GM23338 (cell line): ENCODE results near the gene PDE4D. TPM values are rescaled to one million over a fixed set of nuclear protein-coding genes. Genes with fewer than 3 reads are reported as not detected.

Source experiments
- ATAC-seq: fragments of 200-7000 bp; cut with Tn5 transposase; 3 replicates; pipeline ENCODE4 v1.9.1; 2020
- DNase-seq: peaks from one replicate; pipeline ENCODE4 v3.0.0-alpha.2; 2015; ENCODE audit warnings: low spot score
- H2AFZ ChIP-seq: fragments of 200-600 bp; sonication (generic); 2 replicates; pipeline ENCODE4 v1.8.0; 2016; ENCODE audit warnings: antibody characterized with exemption, mild to moderate bottlenecking, moderate library complexity
- H3F3A ChIP-seq: fragments of 200-600 bp; sonication (generic); replicated peaks from 2 replicates; pipeline ENCODE4 v1.8.0; 2017; ENCODE audit warnings: antibody characterized with exemption, mixed run types, low read depth
- H3K27ac ChIP-seq: fragments of 200-600 bp; sonication (generic); 2 replicates; pipeline ENCODE4 v1.6.1; 2016; ENCODE audit warnings: low read depth
- H3K27me3 ChIP-seq: fragments of 200-600 bp; sonication (generic); 2 replicates; pipeline ENCODE4 v1.8.0; 2016; ENCODE audit warnings: mild to moderate bottlenecking, mixed run types, moderate library complexity; ENCODE audit not compliant: insufficient read depth
- H3K36me3 ChIP-seq: fragments of 200-600 bp; sonication (generic); 2 replicates; pipeline ENCODE4 v1.8.0; 2016; ENCODE audit warnings: mild to moderate bottlenecking; ENCODE audit not compliant: insufficient read depth
- H3K4me1 ChIP-seq: fragments of 200-600 bp; sonication (generic); 2 replicates; pipeline ENCODE4 v1.8.0; 2016; ENCODE audit warnings: mild to moderate bottlenecking, moderate library complexity; ENCODE audit not compliant: insufficient read depth
- H3K4me2 ChIP-seq: fragments of 200-600 bp; sonication (generic); 2 replicates; pipeline ENCODE4 v1.7.1; 2017; ENCODE audit warnings: mixed run types
- H3K4me3 ChIP-seq: fragments of 200-600 bp; sonication (generic); 2 replicates; pipeline ENCODE4 v1.6.1; 2016; ENCODE audit warnings: mixed run types
- H3K79me2 ChIP-seq: fragments of 200-600 bp; sonication (generic); replicated peaks from 2 replicates; pipeline ENCODE4 v1.8.0; 2017; ENCODE audit warnings: mild to moderate bottlenecking; ENCODE audit not compliant: insufficient read depth
- H3K9me2 ChIP-seq: fragments of 200-600 bp; sonication (generic); 2 replicates; pipeline ENCODE4 v1.8.0; 2017; ENCODE audit not compliant: insufficient read depth
- H4K20me1 ChIP-seq: fragments of 200-600 bp; sonication (generic); replicated peaks from 2 replicates; pipeline ENCODE4 v1.8.0; 2017; ENCODE audit warnings: mild to moderate bottlenecking; ENCODE audit not compliant: insufficient read depth
- H3K27ac Mint-ChIP-seq: 2 replicates; pipeline ENCODE4 v1.8.0; 2020; ENCODE audit warnings: inconsistent platforms, mild to moderate bottlenecking, moderate library complexity, mixed read lengths
- H3K27me3 Mint-ChIP-seq: 3 replicates; pipeline ENCODE4 v1.8.0; 2022; ENCODE audit warnings: low read depth, mild to moderate bottlenecking, moderate library complexity, mixed read lengths, inconsistent platforms; ENCODE audit not compliant: insufficient read depth, poor library complexity
- H3K36me3 Mint-ChIP-seq: 3 replicates; pipeline ENCODE4 v1.8.0; 2021; ENCODE audit warnings: low read depth, mild to moderate bottlenecking, inconsistent platforms, moderate library complexity, mixed read lengths
- H3K4me1 Mint-ChIP-seq: 3 replicates; pipeline ENCODE4 v1.8.0; 2020; ENCODE audit warnings: mild to moderate bottlenecking, inconsistent platforms, mixed read lengths
- H3K4me3 Mint-ChIP-seq: 3 replicates; pipeline ENCODE4 v1.8.0; 2021; ENCODE audit warnings: moderate library complexity, mild to moderate bottlenecking, inconsistent platforms, mixed read lengths
- H3K9me3 Mint-ChIP-seq: 3 replicates; pipeline ENCODE4 v1.8.0; 2020; ENCODE audit warnings: moderate library complexity, mild to moderate bottlenecking, inconsistent platforms, mixed read lengths
- CREB1 ChIP-seq: fragments of 250-450 bp; sonication (Bioruptor Pico); IDR thresholded peaks from 2 replicates; pipeline ENCODE4 v1.5.0; 2020; ENCODE audit warnings: low read depth, mild to moderate bottlenecking, moderate library complexity
- EZH2phosphoT487 ChIP-seq: fragments of 200-600 bp; sonication (generic); IDR thresholded peaks from one replicate; pipeline ENCODE4 v1.8.1; 2018; ENCODE audit warnings: antibody characterized with exemption; ENCODE audit not compliant: unreplicated experiment
- JUNB ChIP-seq: IDR thresholded peaks from one replicate; pipeline ENCODE4 v1.6.1; 2016; ENCODE audit warnings: antibody characterized with exemption; ENCODE audit not compliant: unreplicated experiment
- NANOG ChIP-seq: IDR thresholded peaks from 2 replicates; pipeline ENCODE4 v1.6.1; 2016; ENCODE audit warnings: antibody characterized with exemption, borderline replicate concordance
- STAT1 ChIP-seq: IDR thresholded peaks from one replicate; pipeline ENCODE4 v1.6.1; 2016; ENCODE audit warnings: antibody characterized with exemption; ENCODE audit not compliant: unreplicated experiment
- ZNF114 ChIP-seq: fragments of 250-450 bp; sonication (Bioruptor Pico); IDR thresholded peaks from 2 replicates; pipeline ENCODE4 v1.5.0; 2020; ENCODE audit warnings: mild to moderate bottlenecking, moderate library complexity
- ZNF331 ChIP-seq: fragments of 250-450 bp; sonication (Bioruptor Pico); IDR thresholded peaks from 2 replicates; pipeline ENCODE4 v1.5.0; 2020; ENCODE audit warnings: low read depth, mild to moderate bottlenecking, moderate library complexity
- polyA plus RNA-seq: library from polyadenylated mRNA; unstranded; fragments of >200 nt; fragmentation: Nextera tagmentation; extraction: Ambion mirVana; gene quantifications from 2 replicates; pipeline ENCODE4 v1.2.1, GENCODE V29; 2016
- total RNA-seq: library from RNA; depleted of rRNA; stranded (reverse); fragments of >200 nt; shearing (Covaris generic); gene quantifications from 2 replicates; pipeline ENCODE4 v1.2.3, GENCODE V29; 2014
- TF ChIP-seq, protein P1 (sequence below): IDR thresholded peaks from one replicate; pipeline ENCODE4 v1.6.1; 2018; ENCODE audit warnings: antibody characterized with exemption; ENCODE audit not compliant: unreplicated experiment
- TF ChIP-seq, protein P2 (sequence below): IDR thresholded peaks from 2 replicates; pipeline ENCODE4 v1.6.1; 2016; ENCODE audit warnings: antibody characterized with exemption
- TF ChIP-seq, protein P3 (sequence below), 2 experiments: fragments of 200-600 bp in 1 of 2; sonication (generic) in 1 of 2; conservative IDR thresholded peaks; 2 replicates each; pipeline versions ENCODE4 v1.5.1 to v1.6.1; 2016 to 2017; ENCODE audit warnings: antibody characterized with exemption in 2 of 2, low read depth in 2 of 2, mild to moderate bottlenecking in 2 of 2, moderate library complexity in 1 of 2
- TF ChIP-seq, protein P4 (sequence below): fragments of 250-450 bp; sonication (Bioruptor Pico); IDR thresholded peaks from 2 replicates; pipeline ENCODE4 v1.5.0; 2020; ENCODE audit warnings: mild to moderate bottlenecking, moderate library complexity

Gene PDE4D
- total and polyA plus RNA-seq, 2 experiments from 2014 or later, result 2.1 to 4.7 TPM

DNA sequence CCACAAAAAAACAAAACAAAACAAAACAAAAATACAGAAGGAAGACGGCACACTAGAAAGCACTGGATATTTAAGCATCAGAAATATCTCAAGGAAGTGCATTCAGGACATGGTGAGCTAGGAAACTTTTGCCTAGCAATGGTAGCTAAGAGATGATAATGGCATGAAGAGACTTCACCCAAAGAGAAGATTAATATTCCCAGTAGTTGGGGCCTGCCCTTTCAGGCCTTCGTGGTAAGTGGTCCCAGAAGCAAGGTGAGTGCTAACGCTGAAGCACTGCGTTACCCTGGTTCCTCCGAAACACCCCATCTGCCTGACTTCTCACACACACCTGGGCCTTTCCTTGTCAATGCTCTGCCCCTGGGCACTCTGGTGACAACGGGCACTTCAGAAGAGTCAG, 725.5 kb downstream of the PDE4D start:
- no peak overlapping the region for H3K27ac ChIP-seq
- H3K27ac Mint-ChIP-seq, result no peak overlapping the region
- DNase-seq, result no peak

More for the DNA sequence above, 725.5 kb downstream of the PDE4D start:
- Histone ChIP-seq H2AFZ (peak overlapping the region; percentile 4; the same call in 1 of the 2 replicates), H3K27me3 (no peaks in the 10 kb centered on the region), H3F3A (no peaks in the 10 kb centered on the region), H3K4me1 (peaks cover 7% of the 10 kb centered on the region; the same call in 1 of the 2 replicates), H3K9me2 (no peaks in the 10 kb centered on the region), H4K20me1 (no peaks in the 10 kb centered on the region), H3K36me3 (no peaks in the 10 kb centered on the region), H3K4me2 (no peak overlapping the region), H3K4me3 (no peak overlapping the region), H3K79me2 (no peaks in the 10 kb centered on the region)
- peaks cover 5% of the 10 kb centered on the region for H3K27me3 Mint-ChIP-seq
- no peak for ATAC-seq
- no peaks in the 10 kb centered on the region for H3K4me1 Mint-ChIP-seq
- H3K36me3 Mint-ChIP-seq, result no peaks in the 10 kb centered on the region
- no peaks in the 10 kb centered on the region for H3K9me3 Mint-ChIP-seq
- no peak for TF ChIP-seq ZNF331 (CRISPR knock-in tag)
- TF ChIP-seq STAT1, result no peak
- no peak for TF ChIP-seq NANOG
- TF ChIP-seq, protein P1, sequence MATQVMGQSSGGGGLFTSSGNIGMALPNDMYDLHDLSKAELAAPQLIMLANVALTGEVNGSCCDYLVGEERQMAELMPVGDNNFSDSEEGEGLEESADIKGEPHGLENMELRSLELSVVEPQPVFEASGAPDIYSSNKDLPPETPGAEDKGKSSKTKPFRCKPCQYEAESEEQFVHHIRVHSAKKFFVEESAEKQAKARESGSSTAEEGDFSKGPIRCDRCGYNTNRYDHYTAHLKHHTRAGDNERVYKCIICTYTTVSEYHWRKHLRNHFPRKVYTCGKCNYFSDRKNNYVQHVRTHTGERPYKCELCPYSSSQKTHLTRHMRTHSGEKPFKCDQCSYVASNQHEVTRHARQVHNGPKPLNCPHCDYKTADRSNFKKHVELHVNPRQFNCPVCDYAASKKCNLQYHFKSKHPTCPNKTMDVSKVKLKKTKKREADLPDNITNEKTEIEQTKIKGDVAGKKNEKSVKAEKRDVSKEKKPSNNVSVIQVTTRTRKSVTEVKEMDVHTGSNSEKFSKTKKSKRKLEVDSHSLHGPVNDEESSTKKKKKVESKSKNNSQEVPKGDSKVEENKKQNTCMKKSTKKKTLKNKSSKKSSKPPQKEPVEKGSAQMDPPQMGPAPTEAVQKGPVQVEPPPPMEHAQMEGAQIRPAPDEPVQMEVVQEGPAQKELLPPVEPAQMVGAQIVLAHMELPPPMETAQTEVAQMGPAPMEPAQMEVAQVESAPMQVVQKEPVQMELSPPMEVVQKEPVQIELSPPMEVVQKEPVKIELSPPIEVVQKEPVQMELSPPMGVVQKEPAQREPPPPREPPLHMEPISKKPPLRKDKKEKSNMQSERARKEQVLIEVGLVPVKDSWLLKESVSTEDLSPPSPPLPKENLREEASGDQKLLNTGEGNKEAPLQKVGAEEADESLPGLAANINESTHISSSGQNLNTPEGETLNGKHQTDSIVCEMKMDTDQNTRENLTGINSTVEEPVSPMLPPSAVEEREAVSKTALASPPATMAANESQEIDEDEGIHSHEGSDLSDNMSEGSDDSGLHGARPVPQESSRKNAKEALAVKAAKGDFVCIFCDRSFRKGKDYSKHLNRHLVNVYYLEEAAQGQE, result no peak
- no peak for TF ChIP-seq ZNF114
- TF ChIP-seq JUNB, result no peak
- TF ChIP-seq, protein P2, sequence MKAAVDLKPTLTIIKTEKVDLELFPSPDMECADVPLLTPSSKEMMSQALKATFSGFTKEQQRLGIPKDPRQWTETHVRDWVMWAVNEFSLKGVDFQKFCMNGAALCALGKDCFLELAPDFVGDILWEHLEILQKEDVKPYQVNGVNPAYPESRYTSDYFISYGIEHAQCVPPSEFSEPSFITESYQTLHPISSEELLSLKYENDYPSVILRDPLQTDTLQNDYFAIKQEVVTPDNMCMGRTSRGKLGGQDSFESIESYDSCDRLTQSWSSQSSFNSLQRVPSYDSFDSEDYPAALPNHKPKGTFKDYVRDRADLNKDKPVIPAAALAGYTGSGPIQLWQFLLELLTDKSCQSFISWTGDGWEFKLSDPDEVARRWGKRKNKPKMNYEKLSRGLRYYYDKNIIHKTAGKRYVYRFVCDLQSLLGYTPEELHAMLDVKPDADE, result no peak
- TF ChIP-seq, protein P3, sequence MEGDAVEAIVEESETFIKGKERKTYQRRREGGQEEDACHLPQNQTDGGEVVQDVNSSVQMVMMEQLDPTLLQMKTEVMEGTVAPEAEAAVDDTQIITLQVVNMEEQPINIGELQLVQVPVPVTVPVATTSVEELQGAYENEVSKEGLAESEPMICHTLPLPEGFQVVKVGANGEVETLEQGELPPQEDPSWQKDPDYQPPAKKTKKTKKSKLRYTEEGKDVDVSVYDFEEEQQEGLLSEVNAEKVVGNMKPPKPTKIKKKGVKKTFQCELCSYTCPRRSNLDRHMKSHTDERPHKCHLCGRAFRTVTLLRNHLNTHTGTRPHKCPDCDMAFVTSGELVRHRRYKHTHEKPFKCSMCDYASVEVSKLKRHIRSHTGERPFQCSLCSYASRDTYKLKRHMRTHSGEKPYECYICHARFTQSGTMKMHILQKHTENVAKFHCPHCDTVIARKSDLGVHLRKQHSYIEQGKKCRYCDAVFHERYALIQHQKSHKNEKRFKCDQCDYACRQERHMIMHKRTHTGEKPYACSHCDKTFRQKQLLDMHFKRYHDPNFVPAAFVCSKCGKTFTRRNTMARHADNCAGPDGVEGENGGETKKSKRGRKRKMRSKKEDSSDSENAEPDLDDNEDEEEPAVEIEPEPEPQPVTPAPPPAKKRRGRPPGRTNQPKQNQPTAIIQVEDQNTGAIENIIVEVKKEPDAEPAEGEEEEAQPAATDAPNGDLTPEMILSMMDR (conservative IDR thresholded peaks at IDR 0.05; ENCODE audit: low read depth in 2 of 2), result no peak
- TF ChIP-seq CREB1, result no peak
- TF ChIP-seq EZH2phosphoT487, result no peak
- TF ChIP-seq, protein P4, sequence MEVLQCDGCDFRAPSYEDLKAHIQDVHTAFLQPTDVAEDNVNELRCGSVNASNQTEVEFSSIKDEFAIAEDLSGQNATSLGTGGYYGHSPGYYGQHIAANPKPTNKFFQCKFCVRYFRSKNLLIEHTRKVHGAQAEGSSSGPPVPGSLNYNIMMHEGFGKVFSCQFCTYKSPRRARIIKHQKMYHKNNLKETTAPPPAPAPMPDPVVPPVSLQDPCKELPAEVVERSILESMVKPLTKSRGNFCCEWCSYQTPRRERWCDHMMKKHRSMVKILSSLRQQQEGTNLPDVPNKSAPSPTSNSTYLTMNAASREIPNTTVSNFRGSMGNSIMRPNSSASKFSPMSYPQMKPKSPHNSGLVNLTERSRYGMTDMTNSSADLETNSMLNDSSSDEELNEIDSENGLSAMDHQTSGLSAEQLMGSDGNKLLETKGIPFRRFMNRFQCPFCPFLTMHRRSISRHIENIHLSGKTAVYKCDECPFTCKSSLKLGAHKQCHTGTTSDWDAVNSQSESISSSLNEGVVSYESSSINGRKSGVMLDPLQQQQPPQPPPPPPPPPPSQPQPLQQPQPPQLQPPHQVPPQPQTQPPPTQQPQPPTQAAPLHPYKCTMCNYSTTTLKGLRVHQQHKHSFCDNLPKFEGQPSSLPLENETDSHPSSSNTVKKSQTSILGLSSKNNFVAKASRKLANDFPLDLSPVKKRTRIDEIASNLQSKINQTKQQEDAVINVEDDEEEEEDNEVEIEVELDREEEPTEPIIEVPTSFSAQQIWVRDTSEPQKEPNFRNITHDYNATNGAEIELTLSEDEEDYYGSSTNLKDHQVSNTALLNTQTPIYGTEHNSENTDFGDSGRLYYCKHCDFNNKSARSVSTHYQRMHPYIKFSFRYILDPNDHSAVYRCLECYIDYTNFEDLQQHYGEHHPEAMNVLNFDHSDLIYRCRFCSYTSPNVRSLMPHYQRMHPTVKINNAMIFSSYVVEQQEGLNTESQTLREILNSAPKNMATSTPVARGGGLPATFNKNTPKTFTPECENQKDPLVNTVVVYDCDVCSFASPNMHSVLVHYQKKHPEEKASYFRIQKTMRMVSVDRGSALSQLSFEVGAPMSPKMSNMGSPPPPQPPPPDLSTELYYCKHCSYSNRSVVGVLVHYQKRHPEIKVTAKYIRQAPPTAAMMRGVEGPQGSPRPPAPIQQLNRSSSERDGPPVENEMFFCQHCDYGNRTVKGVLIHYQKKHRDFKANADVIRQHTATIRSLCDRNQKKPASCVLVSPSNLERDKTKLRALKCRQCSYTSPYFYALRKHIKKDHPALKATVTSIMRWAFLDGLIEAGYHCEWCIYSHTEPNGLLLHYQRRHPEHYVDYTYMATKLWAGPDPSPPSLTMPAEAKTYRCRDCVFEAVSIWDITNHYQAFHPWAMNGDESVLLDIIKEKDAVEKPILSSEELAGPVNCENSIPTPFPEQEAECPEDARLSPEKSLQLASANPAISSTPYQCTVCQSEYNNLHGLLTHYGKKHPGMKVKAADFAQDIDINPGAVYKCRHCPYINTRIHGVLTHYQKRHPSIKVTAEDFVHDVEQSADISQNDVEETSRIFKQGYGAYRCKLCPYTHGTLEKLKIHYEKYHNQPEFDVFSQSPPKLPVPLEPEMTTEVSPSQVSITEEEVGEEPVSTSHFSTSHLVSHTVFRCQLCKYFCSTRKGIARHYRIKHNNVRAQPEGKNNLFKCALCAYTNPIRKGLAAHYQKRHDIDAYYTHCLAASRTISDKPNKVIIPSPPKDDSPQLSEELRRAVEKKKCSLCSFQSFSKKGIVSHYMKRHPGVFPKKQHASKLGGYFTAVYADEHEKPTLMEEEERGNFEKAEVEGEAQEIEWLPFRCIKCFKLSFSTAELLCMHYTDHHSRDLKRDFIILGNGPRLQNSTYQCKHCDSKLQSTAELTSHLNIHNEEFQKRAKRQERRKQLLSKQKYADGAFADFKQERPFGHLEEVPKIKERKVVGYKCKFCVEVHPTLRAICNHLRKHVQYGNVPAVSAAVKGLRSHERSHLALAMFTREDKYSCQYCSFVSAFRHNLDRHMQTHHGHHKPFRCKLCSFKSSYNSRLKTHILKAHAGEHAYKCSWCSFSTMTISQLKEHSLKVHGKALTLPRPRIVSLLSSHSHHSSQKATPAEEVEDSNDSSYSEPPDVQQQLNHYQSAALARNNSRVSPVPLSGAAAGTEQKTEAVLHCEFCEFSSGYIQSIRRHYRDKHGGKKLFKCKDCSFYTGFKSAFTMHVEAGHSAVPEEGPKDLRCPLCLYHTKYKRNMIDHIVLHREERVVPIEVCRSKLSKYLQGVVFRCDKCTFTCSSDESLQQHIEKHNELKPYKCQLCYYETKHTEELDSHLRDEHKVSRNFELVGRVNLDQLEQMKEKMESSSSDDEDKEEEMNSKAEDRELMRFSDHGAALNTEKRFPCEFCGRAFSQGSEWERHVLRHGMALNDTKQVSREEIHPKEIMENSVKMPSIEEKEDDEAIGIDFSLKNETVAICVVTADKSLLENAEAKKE (CRISPR knock-in tag), result no peak
- H3K4me3 Mint-ChIP-seq, result no peak overlapping the region
